Measurements from ENCODE around the gene OBSCN.

OBSCN gene

DNA sequence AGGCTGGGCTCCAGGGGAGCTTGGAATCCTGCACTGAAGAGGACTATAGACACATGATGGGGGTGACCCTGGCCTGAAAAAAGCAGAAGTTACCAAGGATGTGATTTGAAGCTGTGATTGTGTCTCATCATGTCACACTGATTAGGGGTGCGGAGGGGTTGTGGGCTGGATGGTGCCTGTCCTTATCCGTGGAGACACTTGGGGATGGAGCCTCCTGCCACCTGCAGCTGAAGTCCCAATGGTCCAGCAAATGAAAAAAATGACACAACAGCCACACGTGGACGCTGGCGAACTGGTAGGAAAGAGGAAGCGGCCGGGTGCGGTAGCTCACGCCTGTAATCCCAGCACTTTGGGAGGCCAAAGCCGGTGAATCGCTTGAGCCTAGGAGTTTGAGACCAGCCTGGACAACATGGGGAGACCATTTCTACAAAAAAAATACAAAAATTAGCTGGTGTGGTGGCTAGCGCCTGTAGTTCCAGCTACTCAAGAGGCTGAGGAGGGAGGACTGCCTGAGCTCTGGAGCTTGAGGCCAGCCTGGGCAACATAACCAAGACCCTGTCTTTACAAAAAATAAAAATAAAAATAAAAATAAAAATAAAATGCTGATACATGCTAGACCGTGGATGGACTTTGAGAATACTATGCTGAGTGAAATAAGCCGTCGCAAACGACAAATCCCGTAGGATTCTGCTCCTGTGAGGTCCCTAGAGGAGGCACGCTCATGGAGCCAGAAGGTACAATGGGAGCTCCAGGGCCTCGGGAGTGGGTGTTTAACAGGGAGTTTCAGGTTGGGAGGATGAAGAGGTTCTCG lies 43.1 kb upstream of the OBSCN start:
- peak overlapping the region; percentile 75 for H3K4me2 ChIP-seq (ENCODE audit: low read depth, low read length, poor library complexity, severe bottlenecking)
- no peak for TF ChIP-seq EZH2phosphoT487 (IDR thresholded peaks at IDR 0.05; ENCODE audit: borderline replicate concordance)
- TF ChIP-seq, protein P1, sequence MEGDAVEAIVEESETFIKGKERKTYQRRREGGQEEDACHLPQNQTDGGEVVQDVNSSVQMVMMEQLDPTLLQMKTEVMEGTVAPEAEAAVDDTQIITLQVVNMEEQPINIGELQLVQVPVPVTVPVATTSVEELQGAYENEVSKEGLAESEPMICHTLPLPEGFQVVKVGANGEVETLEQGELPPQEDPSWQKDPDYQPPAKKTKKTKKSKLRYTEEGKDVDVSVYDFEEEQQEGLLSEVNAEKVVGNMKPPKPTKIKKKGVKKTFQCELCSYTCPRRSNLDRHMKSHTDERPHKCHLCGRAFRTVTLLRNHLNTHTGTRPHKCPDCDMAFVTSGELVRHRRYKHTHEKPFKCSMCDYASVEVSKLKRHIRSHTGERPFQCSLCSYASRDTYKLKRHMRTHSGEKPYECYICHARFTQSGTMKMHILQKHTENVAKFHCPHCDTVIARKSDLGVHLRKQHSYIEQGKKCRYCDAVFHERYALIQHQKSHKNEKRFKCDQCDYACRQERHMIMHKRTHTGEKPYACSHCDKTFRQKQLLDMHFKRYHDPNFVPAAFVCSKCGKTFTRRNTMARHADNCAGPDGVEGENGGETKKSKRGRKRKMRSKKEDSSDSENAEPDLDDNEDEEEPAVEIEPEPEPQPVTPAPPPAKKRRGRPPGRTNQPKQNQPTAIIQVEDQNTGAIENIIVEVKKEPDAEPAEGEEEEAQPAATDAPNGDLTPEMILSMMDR (conservative IDR thresholded peaks at IDR 0.05; ENCODE audit: low read length), result no peak
- peak overlapping the region; percentile 86 for H3K4me3 ChIP-seq (ENCODE audit: low read length, poor library complexity, severe bottlenecking)
- H3K9me2 ChIP-seq (replicated peaks; ENCODE audit: low read depth, low read length), result no peaks in the 10 kb centered on the region
- peak overlapping the region; percentile 77; the same call in 1 of the 2 replicates for H2AFZ ChIP-seq (ENCODE audit: low read length)
- no peaks in the 10 kb centered on the region for H3K36me3 ChIP-seq (ENCODE audit: insufficient read depth, low read length)
- H3K79me2 ChIP-seq (ENCODE audit: insufficient read depth, low read length), result peaks cover 33% of the 10 kb centered on the region
- H3K9me3 ChIP-seq (ENCODE audit: insufficient read depth, low read depth, low read length), result no peaks in the 10 kb centered on the region
- no peaks in the 10 kb centered on the region for H3F3A ChIP-seq (ENCODE audit: low read depth)
- peak overlapping the region; percentile 86 for H3K9ac ChIP-seq (ENCODE audit: low read depth, low read length, poor library complexity, severe bottlenecking)
- peaks cover 9% of the 10 kb centered on the region for H4K20me1 ChIP-seq (ENCODE audit: insufficient read depth, low read length, poor library complexity, severe bottlenecking)
- peaks cover 35% of the 10 kb centered on the region for H3K4me1 ChIP-seq (ENCODE audit: insufficient read depth, low read length, poor library complexity, severe bottlenecking)
- H3K27me3 ChIP-seq (ENCODE audit: insufficient read depth, low read length, poor library complexity, severe bottlenecking), result no peaks in the 10 kb centered on the region

DNA sequence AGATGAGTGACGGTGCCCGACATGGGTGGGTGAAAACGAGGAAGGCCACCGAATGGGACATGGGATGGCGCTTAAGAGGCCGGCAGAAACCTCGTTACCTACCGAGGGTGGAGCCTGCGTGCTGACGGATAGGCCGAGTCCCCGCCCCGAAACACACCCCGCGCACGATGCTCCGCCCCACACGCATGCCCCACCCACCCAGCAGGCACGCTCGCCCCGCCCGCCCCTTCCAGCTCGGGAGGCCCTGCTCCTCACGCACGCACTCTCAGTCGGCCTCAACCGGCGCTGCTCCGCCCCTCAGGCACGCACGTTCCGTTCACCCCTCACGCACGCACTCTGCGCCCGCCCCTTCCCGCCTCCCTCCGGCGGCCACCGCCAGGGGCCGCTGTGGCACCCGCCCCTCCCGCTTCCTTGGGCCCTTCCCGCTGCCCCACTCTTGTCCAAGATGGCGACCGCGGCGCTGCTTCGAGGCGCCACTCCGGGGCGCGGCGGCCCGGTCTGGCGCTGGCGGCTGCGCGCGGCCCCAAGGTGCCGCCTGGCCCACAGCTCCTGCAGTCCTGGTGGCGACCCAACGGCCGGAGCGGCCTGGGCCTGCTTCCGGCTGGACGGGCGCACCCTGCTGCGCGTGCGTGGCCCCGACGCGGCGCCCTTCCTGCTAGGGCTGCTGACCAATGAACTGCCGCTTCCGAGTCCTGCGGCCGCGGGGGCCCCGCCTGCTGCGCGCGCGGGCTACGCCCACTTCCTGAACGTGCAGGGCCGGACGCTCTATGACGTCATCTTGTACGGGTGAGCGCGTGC lies 42.3 kb upstream of the OBSCN start, which contains the start of gene IBA57:
IBA57 (plus strand) TSS at position 433 of the 798 bp plus-strand sequence; CDS start at position 446, 13 bp downstream.
- Histone ChIP-seq H3K4me3 (ENCODE audit: low read length, poor library complexity, severe bottlenecking) (peak within 1 kb of the TSS; percentile 86), H3K4me2 (ENCODE audit: low read depth, low read length, poor library complexity, severe bottlenecking) (peak within 1 kb of the TSS; percentile 98), H3F3A (ENCODE audit: low read depth) (no peaks in the 10 kb centered on the region), H3K79me2 (ENCODE audit: insufficient read depth, low read length) (peaks cover 40% of the 10 kb centered on the region), H2AFZ (ENCODE audit: low read length) (peak within 1 kb of the TSS; percentile 77), H3K9me2 (replicated peaks; ENCODE audit: low read depth, low read length) (no peaks in the 10 kb centered on the region), H3K36me3 (ENCODE audit: insufficient read depth, low read length) (no peaks in the 10 kb centered on the region), H3K9ac (ENCODE audit: low read depth, low read length, poor library complexity, severe bottlenecking) (peak within 1 kb of the TSS; percentile 86), H3K27me3 (ENCODE audit: insufficient read depth, low read length, poor library complexity, severe bottlenecking) (no peaks in the 10 kb centered on the region), H3K9me3 (ENCODE audit: insufficient read depth, low read depth, low read length) (no peaks in the 10 kb centered on the region), H3K4me1 (ENCODE audit: insufficient read depth, low read length, poor library complexity, severe bottlenecking) (peaks cover 35% of the 10 kb centered on the region), H4K20me1 (ENCODE audit: insufficient read depth, low read length, poor library complexity, severe bottlenecking) (peaks cover 9% of the 10 kb centered on the region)
- TF ChIP-seq, protein P1 (conservative IDR thresholded peaks at IDR 0.05; ENCODE audit: low read length), result peak; percentile 65
- TF ChIP-seq EZH2phosphoT487 (IDR thresholded peaks at IDR 0.05; ENCODE audit: borderline replicate concordance), result no peak

DNA sequence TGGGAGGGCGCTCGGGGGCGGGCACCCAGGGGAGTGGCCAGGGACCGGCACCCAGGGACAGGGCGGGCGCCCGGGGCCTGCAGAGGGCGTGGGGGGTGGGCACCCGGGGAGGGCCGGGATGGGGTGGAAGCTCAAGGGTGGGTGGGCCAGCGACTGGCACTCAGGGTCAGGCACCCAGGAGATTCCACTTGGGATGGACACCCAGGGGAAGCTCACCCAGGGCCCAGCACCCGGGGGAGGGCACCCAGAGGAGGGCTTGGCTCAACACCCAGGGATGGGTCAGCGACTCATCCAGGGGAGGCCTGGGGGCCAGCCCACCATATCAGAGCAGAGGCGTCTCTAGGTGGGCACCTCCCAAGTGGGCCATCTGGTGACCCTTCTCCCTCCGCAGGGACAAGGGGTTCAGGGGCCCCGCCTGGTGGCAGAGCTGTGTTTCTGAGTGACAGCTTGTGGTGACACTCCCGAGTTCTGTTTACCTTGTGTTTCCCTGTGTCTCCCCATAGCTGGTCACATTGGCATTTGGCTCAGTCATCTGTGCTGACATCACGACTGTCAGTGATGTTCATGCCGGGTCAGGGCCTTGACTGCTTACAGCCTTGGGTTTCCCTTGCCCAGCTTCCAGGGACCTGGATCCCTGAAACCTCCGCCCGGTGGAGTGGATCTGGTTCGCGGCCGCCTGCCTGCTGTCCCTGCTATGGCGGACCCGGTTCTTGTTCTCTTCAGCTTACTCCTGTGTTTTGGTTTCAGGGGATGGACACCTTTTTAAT lies 41.5 kb upstream of the OBSCN start:
- Histone ChIP-seq H3K27me3 (ENCODE audit: insufficient read depth, low read length, poor library complexity, severe bottlenecking) (no peaks in the 10 kb centered on the region), H2AFZ (ENCODE audit: low read length) (no peak overlapping the region), H3K4me2 (ENCODE audit: low read depth, low read length, poor library complexity, severe bottlenecking) (peak overlapping the region; percentile 98), H3K79me2 (ENCODE audit: insufficient read depth, low read length) (peaks cover 43% of the 10 kb centered on the region), H4K20me1 (ENCODE audit: insufficient read depth, low read length, poor library complexity, severe bottlenecking) (peaks cover 9% of the 10 kb centered on the region), H3K9me3 (ENCODE audit: insufficient read depth, low read depth, low read length) (no peaks in the 10 kb centered on the region), H3K4me1 (ENCODE audit: insufficient read depth, low read length, poor library complexity, severe bottlenecking) (peaks cover 38% of the 10 kb centered on the region), H3K4me3 (ENCODE audit: low read length, poor library complexity, severe bottlenecking) (peak overlapping the region; percentile 86), H3K9ac (ENCODE audit: low read depth, low read length, poor library complexity, severe bottlenecking) (peak overlapping the region; percentile 66), H3K36me3 (ENCODE audit: insufficient read depth, low read length) (no peaks in the 10 kb centered on the region), H3K9me2 (replicated peaks; ENCODE audit: low read depth, low read length) (no peaks in the 10 kb centered on the region), H3F3A (ENCODE audit: low read depth) (no peaks in the 10 kb centered on the region)
- TF ChIP-seq, protein P1 (conservative IDR thresholded peaks at IDR 0.05; ENCODE audit: low read length), result peak; percentile 56
- no peak for TF ChIP-seq EZH2phosphoT487 (IDR thresholded peaks at IDR 0.05; ENCODE audit: borderline replicate concordance)
